SK-N-SH (cell line): ENCODE results near the gene TAC4. TPM values are rescaled to one million over a fixed set of nuclear protein-coding genes. Genes with fewer than 3 reads are reported as not detected.

Experiments
- CTCF ChIA-PET: fragments of 300-600, 350-600 bp; formaldehyde crosslinking; extraction: SDS; loops from one replicate; lab custom pipeline; 2021; lab: Yijun Ruan, JAX
- POLR2A ChIA-PET: fragments of 350-600 bp; sonication (Branson Sonifier 250); formaldehyde crosslinking; extraction: SDS; loops from one replicate; lab custom pipeline; 2020; ENCODE audit warnings: antibody characterized with exemption, inconsistent platforms; lab: Yijun Ruan, JAX
- DNase-seq: peaks from one replicate; pipeline ENCODE4 v3.0.0; 2012
- H2AFZ ChIP-seq: fragments of 200-600 bp; sonication (generic); 2 replicates; pipeline ENCODE4 v1.8.1; 2016; ENCODE audit warnings: antibody characterized with exemption, mild to moderate bottlenecking, low read depth
- H3F3A ChIP-seq: fragments of 200-600 bp; sonication (generic); replicated peaks from 2 replicates; pipeline ENCODE3; 2016; ENCODE audit warnings: antibody characterized with exemption, mild to moderate bottlenecking; ENCODE audit not compliant: insufficient read depth
- H3K27ac ChIP-seq, 2 experiments: fragments of 200-500 bp in 1 of 2; fragments of 200-600 bp in 1 of 2; sonication (Bioruptor generic) in 1 of 2; sonication (generic), shearing (Covaris generic) in 1 of 2; 2 replicates each; pipeline versions ENCODE4 v1.5.1 to v1.6.1; 2014 to 2016; ENCODE audit warnings: low read depth in 2 of 2, inconsistent platforms in 1 of 2, low read length in 1 of 2, mild to moderate bottlenecking in 1 of 2, mixed read lengths in 1 of 2
- H3K27me3 ChIP-seq: fragments of 200-600 bp; sonication (generic), shearing (Covaris generic); 2 replicates; pipeline ENCODE4 v1.6.1; 2016; ENCODE audit warnings: mixed run types; ENCODE audit not compliant: insufficient read depth
- H3K36me3 ChIP-seq, 2 experiments: fragments of 200-500 bp in 1 of 2; fragments of 200-600 bp in 1 of 2; sonication (Bioruptor generic) in 1 of 2; sonication (generic) in 1 of 2; replicated peaks in 1 of 2; 2 replicates each; pipeline versions ENCODE3 to v1.5.1; 2014 to 2016; ENCODE audit warnings: low read length in 1 of 2, mild to moderate bottlenecking in 1 of 2; ENCODE audit not compliant: insufficient read depth in 2 of 2, control insufficient read depth in 1 of 2
- H3K4me1 ChIP-seq, 2 experiments: fragments of 200-500 bp in 1 of 2; fragments of 200-600 bp in 1 of 2; sonication (Bioruptor generic) in 1 of 2; sonication (generic), shearing (Covaris generic) in 1 of 2; 2 replicates each; pipeline versions ENCODE4 v1.5.1 to v1.6.1; 2014 to 2016; ENCODE audit warnings: low read depth in 1 of 2, low read length in 1 of 2, mixed run types in 1 of 2; ENCODE audit not compliant: insufficient read depth in 2 of 2, control insufficient read depth in 1 of 2
- H3K4me2 ChIP-seq: fragments of 200-600 bp; sonication (generic), shearing (Covaris generic); 2 replicates; pipeline ENCODE4 v1.6.1; 2017; ENCODE audit warnings: mixed run types
- H3K4me3 ChIP-seq, 2 experiments: fragments of 200-500 bp in 1 of 2; fragments of 200-600 bp in 1 of 2; sonication (Bioruptor generic) in 1 of 2; sonication (generic), shearing (Covaris generic) in 1 of 2; 2 replicates each; pipeline versions ENCODE4 v1.5.1 to v1.8.1; 2014 to 2016; ENCODE audit warnings: low read depth in 2 of 2, inconsistent platforms in 1 of 2, low read length in 1 of 2, mild to moderate bottlenecking in 1 of 2, mixed read lengths in 1 of 2, moderate library complexity in 1 of 2
- H3K79me2 ChIP-seq: fragments of 200-600 bp; sonication (generic); 2 replicates; pipeline ENCODE4 v1.8.1; 2017; ENCODE audit warnings: mild to moderate bottlenecking; ENCODE audit not compliant: insufficient read depth
- H3K9ac ChIP-seq: fragments of 200-600 bp; sonication (generic); 2 replicates; pipeline ENCODE4 v1.6.1; 2017; ENCODE audit warnings: mixed run types
- H3K9me2 ChIP-seq: fragments of 200-600 bp; sonication (generic); 2 replicates; pipeline ENCODE4 v1.6.1; 2017; ENCODE audit warnings: mixed run types
- H3K9me3 ChIP-seq: fragments of 200-600 bp; sonication (generic); 2 replicates; pipeline ENCODE4 v1.6.1; 2017; ENCODE audit warnings: mixed run types, mild to moderate bottlenecking, moderate library complexity
- H4K20me1 ChIP-seq: fragments of 200-600 bp; sonication (generic); 2 replicates; pipeline ENCODE4 v1.6.1; 2017; ENCODE audit warnings: mild to moderate bottlenecking, mixed run types; ENCODE audit not compliant: insufficient read depth
- EP300 ChIP-seq, 2 experiments: IDR thresholded peaks; 2 replicates each; pipeline versions ENCODE4 v1.4.0 to v1.6.1; 2012; ENCODE audit warnings: borderline replicate concordance in 1 of 2, low read depth in 1 of 2, low read length in 1 of 2
- EZH2phosphoT487 ChIP-seq: fragments of 200-600 bp; sonication (generic); IDR thresholded peaks from 2 replicates; pipeline ENCODE4 v1.6.1; 2017; ENCODE audit warnings: low read depth, mixed run types, mild to moderate bottlenecking, antibody characterized with exemption, moderate library complexity, borderline replicate concordance
- FOXJ3 ChIP-seq: sonication (generic); formaldehyde crosslinking; IDR thresholded peaks from 2 replicates; pipeline ENCODE4 v1.5.1; 2020; ENCODE audit warnings: mild to moderate bottlenecking, missing genetic modification reagents
- FOXM1 ChIP-seq: IDR thresholded peaks from 2 replicates; pipeline ENCODE4 v1.4.0; 2012; ENCODE audit warnings: low read depth, mild to moderate bottlenecking
- GABPA ChIP-seq: IDR thresholded peaks from 2 replicates; pipeline ENCODE4 v1.4.0; 2012; ENCODE audit warnings: low read depth, mild to moderate bottlenecking
- JUND ChIP-seq: IDR thresholded peaks from 2 replicates; pipeline ENCODE4 v1.4.0; 2012
- MEF2A ChIP-seq: IDR thresholded peaks from 2 replicates; pipeline ENCODE4 v1.4.0; 2012; ENCODE audit warnings: low read depth, borderline replicate concordance
- NFIC ChIP-seq: IDR thresholded peaks from 2 replicates; pipeline ENCODE4 v1.4.0; 2012; ENCODE audit warnings: borderline replicate concordance
- NRF1 ChIP-seq: IDR thresholded peaks from 2 replicates; pipeline ENCODE4 v1.6.1; 2012; ENCODE audit warnings: low read depth, mild to moderate bottlenecking, low read length
- POLR2AphosphoS5 ChIP-seq: IDR thresholded peaks from 2 replicates; pipeline ENCODE4 v1.6.1; 2012; ENCODE audit warnings: low read depth, low read length
- RCOR1 ChIP-seq: fragments of 150-350 bp; IDR thresholded peaks from 2 replicates; pipeline ENCODE4 v1.6.1; 2017; ENCODE audit warnings: antibody characterized with exemption, low read length
- RFX5 ChIP-seq: IDR thresholded peaks from 2 replicates; pipeline ENCODE4 v1.6.1; 2012; ENCODE audit warnings: mild to moderate bottlenecking, improper control_type of control experiment, low read length
- RXRA ChIP-seq: IDR thresholded peaks from 2 replicates; pipeline ENCODE4 v1.4.0; 2012; ENCODE audit warnings: low read depth, mild to moderate bottlenecking, borderline replicate concordance
- YY1 ChIP-seq: IDR thresholded peaks from 2 replicates; pipeline ENCODE4 v1.4.0; 2012; ENCODE audit warnings: low read depth, mild to moderate bottlenecking
- WGBS: methylation state at CpG from one replicate; pipeline ENCODE4 v1.1.6; 2017; ENCODE audit warnings: low lambda C conversion rate; 5-methylcytosine and 5-hydroxymethylcytosine counted together
- polyA plus RNA-seq, 3 experiments: library from polyadenylated mRNA; depleted of rRNA; stranded (reverse); fragments of >200 nt; gene quantifications; 2 replicates each; pipeline ENCODE4 v1.2.3, GENCODE V29; 2012
- TF ChIP-seq, protein P1 (sequence below): IDR thresholded peaks from 2 replicates; pipeline ENCODE4 v1.6.1; 2012; ENCODE audit warnings: mild to moderate bottlenecking, low read depth, low read length, moderate library complexity
- TF ChIP-seq, protein P2 (sequence below): IDR thresholded peaks from 2 replicates; pipeline ENCODE4 v1.4.0; 2012; ENCODE audit warnings: low read depth
- TF ChIP-seq, protein P3 (sequence below): fragments of 150-350 bp; IDR thresholded peaks from 2 replicates; pipeline ENCODE4 v1.6.1; 2016; ENCODE audit warnings: mild to moderate bottlenecking, low read depth, low read length
- TF ChIP-seq, protein P4 (sequence below): IDR thresholded peaks from 2 replicates; pipeline ENCODE4 v1.4.0; 2012; ENCODE audit warnings: low read depth, borderline replicate concordance

Gene TAC4
- polyA plus RNA-seq, 1 of the 3 experiments (the other 2 are of a cell fraction): not detected

DNA sequence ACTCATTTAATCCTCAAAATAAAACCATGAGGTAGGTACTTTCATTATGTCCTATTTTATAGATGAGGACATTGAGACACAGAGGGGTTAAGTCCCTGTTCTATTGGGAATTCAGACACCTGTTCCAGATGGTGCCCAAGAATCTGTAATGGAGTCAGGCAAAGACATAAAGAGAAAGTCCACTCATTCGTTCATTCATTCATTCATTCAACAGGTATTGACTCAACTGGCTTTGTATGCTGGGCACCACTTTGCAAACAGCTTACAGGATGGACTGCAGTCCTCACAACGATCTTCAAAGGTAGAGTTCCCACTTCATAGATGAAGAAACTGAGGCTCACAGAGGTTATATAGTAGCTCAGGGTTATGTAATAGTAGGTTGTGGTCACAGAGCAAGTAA, 47.9 kb upstream of the TAC4 start:
- H3K27me3 ChIP-seq: peaks cover 100% of the 10 kb centered on the region
- WGBS: 0% methylated on average over 2 of the region's 2 CpGs
- H3K9ac ChIP-seq: no peak overlapping the region
- H3K4me1 ChIP-seq: no peaks in the 10 kb centered on the region; a peak in 1 of 4 replicates
- no peaks in the 10 kb centered on the region for H3F3A ChIP-seq
- no peaks in the 10 kb centered on the region for H4K20me1 ChIP-seq
- CTCF ChIA-PET: interaction anchor here (0.6 to 14.0 kb wide), 4 partner anchors 15 to 243 kb away, joined by 3 to 170 read pairs (median 16); partner anchors contain the start of gene DLX3
- H3K36me3 ChIP-seq: no peaks in the 10 kb centered on the region
- H2AFZ ChIP-seq: no peak overlapping the region
- POLR2A ChIA-PET: no interaction called here
- H3K4me3 ChIP-seq: no peak overlapping the region
- H3K9me3 ChIP-seq: no peaks in the 10 kb centered on the region
- H3K27ac ChIP-seq: no peak overlapping the region
- H3K9me2 ChIP-seq: no peaks in the 10 kb centered on the region
- TF ChIP-seq RCOR1 (no peak), EP300 (IDR thresholded peaks at IDR 0.05; ENCODE audit: borderline replicate concordance in 1 of 2, low read depth in 1 of 2, low read length in 1 of 2) (no peak), RFX5 (no peak), FOXM1 (no peak), NRF1 (no peak), JUND (no peak), GABPA (no peak), EZH2phosphoT487 (no peak), POLR2AphosphoS5 (no peak), FOXJ3 (CRISPR knock-in tag) (no peak), NFIC (no peak), RXRA (no peak), YY1 (no peak), MEF2A (no peak)
- TF ChIP-seq, protein P1, sequence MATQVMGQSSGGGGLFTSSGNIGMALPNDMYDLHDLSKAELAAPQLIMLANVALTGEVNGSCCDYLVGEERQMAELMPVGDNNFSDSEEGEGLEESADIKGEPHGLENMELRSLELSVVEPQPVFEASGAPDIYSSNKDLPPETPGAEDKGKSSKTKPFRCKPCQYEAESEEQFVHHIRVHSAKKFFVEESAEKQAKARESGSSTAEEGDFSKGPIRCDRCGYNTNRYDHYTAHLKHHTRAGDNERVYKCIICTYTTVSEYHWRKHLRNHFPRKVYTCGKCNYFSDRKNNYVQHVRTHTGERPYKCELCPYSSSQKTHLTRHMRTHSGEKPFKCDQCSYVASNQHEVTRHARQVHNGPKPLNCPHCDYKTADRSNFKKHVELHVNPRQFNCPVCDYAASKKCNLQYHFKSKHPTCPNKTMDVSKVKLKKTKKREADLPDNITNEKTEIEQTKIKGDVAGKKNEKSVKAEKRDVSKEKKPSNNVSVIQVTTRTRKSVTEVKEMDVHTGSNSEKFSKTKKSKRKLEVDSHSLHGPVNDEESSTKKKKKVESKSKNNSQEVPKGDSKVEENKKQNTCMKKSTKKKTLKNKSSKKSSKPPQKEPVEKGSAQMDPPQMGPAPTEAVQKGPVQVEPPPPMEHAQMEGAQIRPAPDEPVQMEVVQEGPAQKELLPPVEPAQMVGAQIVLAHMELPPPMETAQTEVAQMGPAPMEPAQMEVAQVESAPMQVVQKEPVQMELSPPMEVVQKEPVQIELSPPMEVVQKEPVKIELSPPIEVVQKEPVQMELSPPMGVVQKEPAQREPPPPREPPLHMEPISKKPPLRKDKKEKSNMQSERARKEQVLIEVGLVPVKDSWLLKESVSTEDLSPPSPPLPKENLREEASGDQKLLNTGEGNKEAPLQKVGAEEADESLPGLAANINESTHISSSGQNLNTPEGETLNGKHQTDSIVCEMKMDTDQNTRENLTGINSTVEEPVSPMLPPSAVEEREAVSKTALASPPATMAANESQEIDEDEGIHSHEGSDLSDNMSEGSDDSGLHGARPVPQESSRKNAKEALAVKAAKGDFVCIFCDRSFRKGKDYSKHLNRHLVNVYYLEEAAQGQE: no peak
- TF ChIP-seq, protein P2, sequence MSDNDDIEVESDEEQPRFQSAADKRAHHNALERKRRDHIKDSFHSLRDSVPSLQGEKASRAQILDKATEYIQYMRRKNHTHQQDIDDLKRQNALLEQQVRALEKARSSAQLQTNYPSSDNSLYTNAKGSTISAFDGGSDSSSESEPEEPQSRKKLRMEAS: no peak
- TF ChIP-seq, protein P3, sequence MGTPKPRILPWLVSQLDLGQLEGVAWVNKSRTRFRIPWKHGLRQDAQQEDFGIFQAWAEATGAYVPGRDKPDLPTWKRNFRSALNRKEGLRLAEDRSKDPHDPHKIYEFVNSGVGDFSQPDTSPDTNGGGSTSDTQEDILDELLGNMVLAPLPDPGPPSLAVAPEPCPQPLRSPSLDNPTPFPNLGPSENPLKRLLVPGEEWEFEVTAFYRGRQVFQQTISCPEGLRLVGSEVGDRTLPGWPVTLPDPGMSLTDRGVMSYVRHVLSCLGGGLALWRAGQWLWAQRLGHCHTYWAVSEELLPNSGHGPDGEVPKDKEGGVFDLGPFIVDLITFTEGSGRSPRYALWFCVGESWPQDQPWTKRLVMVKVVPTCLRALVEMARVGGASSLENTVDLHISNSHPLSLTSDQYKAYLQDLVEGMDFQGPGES: no peak
- TF ChIP-seq, protein P4, sequence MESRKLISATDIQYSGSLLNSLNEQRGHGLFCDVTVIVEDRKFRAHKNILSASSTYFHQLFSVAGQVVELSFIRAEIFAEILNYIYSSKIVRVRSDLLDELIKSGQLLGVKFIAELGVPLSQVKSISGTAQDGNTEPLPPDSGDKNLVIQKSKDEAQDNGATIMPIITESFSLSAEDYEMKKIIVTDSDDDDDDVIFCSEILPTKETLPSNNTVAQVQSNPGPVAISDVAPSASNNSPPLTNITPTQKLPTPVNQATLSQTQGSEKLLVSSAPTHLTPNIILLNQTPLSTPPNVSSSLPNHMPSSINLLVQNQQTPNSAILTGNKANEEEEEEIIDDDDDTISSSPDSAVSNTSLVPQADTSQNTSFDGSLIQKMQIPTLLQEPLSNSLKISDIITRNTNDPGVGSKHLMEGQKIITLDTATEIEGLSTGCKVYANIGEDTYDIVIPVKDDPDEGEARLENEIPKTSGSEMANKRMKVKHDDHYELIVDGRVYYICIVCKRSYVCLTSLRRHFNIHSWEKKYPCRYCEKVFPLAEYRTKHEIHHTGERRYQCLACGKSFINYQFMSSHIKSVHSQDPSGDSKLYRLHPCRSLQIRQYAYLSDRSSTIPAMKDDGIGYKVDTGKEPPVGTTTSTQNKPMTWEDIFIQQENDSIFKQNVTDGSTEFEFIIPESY: no peak
- no peak overlapping the region for H3K4me2 ChIP-seq
- no peaks in the 10 kb centered on the region for H3K79me2 ChIP-seq
- no peak for DNase-seq
